ENCODE data around the gene ROPN1L. TPM values are rescaled to one million over a fixed set of nuclear protein-coding genes. Genes with fewer than 3 reads are reported as not detected.

Gene ROPN1L
- total RNA-seq, 4 donors from 2014 or later = 1.7 TPM; not detected in 3

DNA sequence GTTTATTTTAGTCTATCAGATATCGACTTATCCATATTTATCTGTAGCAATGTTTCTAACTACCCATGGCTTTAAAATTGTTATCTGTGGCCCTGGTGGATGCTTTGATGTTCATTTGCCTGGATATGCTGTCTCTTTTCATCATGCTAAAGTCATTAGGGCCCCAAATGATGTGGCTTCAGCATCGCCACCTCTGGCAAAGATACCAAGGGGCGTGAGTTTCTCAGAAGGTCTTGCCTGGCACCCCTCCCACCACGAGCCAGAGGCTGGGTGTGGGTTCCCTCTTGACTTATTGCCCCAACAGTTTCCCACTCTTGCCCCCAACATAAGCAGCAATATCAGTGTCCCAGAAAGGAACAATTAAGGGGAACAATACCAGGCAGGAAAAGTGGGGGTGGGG, 5.4 kb downstream of the ROPN1L start:
- H3K36me3 ChIP-seq = no peaks in the 10 kb centered on the region
- no peak overlapping the region for H3K27ac ChIP-seq
- TF ChIP-seq, protein P1, sequence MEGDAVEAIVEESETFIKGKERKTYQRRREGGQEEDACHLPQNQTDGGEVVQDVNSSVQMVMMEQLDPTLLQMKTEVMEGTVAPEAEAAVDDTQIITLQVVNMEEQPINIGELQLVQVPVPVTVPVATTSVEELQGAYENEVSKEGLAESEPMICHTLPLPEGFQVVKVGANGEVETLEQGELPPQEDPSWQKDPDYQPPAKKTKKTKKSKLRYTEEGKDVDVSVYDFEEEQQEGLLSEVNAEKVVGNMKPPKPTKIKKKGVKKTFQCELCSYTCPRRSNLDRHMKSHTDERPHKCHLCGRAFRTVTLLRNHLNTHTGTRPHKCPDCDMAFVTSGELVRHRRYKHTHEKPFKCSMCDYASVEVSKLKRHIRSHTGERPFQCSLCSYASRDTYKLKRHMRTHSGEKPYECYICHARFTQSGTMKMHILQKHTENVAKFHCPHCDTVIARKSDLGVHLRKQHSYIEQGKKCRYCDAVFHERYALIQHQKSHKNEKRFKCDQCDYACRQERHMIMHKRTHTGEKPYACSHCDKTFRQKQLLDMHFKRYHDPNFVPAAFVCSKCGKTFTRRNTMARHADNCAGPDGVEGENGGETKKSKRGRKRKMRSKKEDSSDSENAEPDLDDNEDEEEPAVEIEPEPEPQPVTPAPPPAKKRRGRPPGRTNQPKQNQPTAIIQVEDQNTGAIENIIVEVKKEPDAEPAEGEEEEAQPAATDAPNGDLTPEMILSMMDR (IDR thresholded peaks at IDR 0.05) = no peak
- TF ChIP-seq POLR2A (IDR thresholded peaks at IDR 0.05) = no peak
- peaks cover 0 to 12% (median 6%) of the 10 kb centered on the region in 4 donors for H3K4me1 ChIP-seq
- no peak for DNase-seq
- H3K4me3 ChIP-seq = no peak overlapping the region
- no peaks in the 10 kb centered on the region for H3K9me3 ChIP-seq
- H3K27me3 ChIP-seq = no peaks in the 10 kb centered on the region

DNA sequence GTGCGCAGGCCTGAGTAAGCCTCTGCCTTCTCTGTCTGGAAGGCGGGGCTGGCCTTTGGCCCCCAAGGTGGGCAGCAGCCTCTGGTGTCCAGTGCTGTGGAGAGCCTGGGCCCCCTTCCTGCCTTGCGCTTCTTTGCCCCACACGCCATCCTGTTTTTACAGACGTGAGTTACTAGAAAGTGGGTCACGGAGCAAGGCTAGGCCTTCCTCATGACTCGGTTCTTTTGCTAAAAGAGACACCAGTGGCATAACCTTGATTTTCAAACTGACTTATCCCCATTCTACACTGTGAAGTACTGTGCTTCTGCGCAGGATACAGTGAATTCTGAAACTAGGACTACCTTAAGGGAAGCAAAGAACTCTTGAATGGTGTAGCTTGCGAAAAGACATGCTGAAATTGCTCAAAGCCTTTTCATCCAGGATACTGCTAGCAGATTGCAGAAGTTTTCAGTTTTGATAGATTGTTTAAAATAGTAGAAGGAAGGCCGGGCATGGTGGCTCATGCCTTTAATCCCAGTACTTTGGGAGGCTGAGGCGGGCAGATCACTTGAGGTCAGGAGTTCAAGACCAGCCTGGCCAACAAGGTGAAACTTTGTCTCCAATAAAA, 7.2 kb downstream of the ROPN1L start:
- H3K27me3 ChIP-seq = no peaks in the 10 kb centered on the region
- no peaks in the 10 kb centered on the region for H3K36me3 ChIP-seq
- no peak for TF ChIP-seq POLR2A (IDR thresholded peaks at IDR 0.05)
- TF ChIP-seq, protein P1 (IDR thresholded peaks at IDR 0.05) = no peak
- DNase-seq = no peak
- no peak overlapping the region for H3K27ac ChIP-seq
- no peaks in the 10 kb centered on the region for H3K9me3 ChIP-seq
- H3K4me1 ChIP-seq = peaks cover 0 to 7% (median 6%) of the 10 kb centered on the region in 4 donors
- H3K4me3 ChIP-seq = no peak overlapping the region

DNA sequence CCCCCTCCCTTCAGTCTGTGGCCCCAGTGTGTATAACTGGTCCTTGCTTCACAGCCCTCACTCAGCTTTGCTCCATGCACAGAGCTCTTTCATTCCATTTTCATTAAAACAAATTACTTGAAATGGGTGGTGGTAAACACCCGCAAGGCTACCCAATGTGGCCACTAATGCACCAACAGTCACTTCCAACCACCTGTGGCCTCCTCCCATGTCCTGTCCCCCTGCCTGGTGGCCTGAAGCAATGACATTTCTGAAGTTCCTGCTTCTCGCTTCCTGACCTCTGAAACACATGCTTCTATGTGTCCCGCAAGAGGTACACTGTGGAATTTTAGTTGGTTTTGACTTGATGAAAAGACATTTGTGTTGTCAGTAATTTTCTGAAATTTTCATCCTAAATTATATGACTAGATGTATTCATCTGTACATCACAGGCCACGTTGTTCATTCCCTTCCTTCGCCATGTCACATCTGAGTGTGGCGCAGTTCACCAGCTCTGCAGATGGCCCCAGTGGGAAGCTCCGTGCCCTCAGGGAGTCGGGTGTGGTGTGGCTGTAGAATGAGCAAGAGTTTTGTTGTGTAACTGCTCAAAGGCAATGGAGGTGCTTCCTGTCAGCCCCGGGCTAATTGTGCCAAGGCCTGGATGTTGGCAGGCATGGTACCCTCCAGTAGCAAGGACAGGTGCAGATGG, 9.6 kb downstream of the ROPN1L start:
- H3K4me3 ChIP-seq = no peak overlapping the region
- DNase-seq = no peak
- H3K27me3 ChIP-seq = no peaks in the 10 kb centered on the region
- H3K4me1 ChIP-seq = no peaks in the 10 kb centered on the region
- no peak overlapping the region for H3K27ac ChIP-seq
- no peaks in the 10 kb centered on the region for H3K9me3 ChIP-seq
- no peaks in the 10 kb centered on the region for H3K36me3 ChIP-seq
- TF ChIP-seq, protein P1 (IDR thresholded peaks at IDR 0.05) = no peak
- no peak for TF ChIP-seq POLR2A (IDR thresholded peaks at IDR 0.05)

DNA sequence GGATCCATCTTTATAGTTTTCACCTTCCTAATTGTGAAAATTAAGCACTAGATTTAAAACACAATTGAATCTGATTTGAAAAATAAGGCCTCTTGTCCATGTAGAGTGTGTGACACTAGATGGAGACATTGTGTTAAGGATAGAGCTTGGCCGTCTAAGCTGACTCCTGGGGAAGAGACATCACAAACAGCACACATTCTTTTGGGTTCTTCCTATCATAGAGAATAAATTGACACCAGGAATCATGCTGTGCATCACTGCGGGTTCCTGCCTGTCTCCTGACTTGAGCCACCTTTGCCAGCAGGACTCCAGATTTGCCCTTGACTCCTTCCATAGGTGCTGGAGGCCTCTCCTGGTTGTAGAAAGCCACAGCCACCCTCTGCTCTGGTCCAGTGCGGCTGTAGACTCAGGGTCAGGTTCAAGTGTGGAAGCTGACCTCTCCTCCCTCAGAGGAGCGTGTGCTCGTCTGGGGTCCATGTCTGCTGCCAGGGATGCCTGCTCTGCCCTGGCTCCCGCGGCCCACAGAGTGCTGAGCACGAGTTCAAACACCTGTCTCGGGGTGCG, 11.2 kb downstream of the ROPN1L start:
- TF ChIP-seq, protein P1 (IDR thresholded peaks at IDR 0.05) = peak; percentile 13 to 92 (median 74)
- no peak for TF ChIP-seq POLR2A (IDR thresholded peaks at IDR 0.05)
- H3K27me3 ChIP-seq = no peaks in the 10 kb centered on the region
- H3K9me3 ChIP-seq = no peaks in the 10 kb centered on the region
- H3K4me3 ChIP-seq = no peak overlapping the region
- no peaks in the 10 kb centered on the region for H3K36me3 ChIP-seq
- no peak overlapping the region for H3K27ac ChIP-seq
- peak in 1 of 3 donors; percentile 45 for DNase-seq
- H3K4me1 ChIP-seq = no peaks in the 10 kb centered on the region

DNA sequence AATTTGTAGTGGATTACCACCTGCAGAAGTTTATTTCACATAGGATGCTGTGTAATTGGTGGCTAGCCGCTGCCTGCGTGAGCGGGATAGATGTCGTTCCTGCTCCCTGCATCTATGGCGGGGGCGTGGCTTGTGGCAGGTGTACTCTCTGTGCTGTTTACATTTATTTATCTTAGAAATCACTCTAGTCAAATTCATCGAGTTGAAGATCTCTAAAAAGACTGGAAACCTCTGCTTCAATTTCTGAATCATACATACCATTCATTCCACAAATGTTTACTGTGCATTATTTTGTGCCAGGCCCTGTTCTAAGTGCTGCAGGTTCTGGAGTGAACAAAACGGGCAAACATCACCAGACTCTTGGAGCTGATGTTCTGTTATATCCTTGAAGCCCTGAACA, 11.9 kb downstream of the ROPN1L start:
- no peak for DNase-seq
- TF ChIP-seq, protein P1 (IDR thresholded peaks at IDR 0.05) = no peak
- TF ChIP-seq POLR2A (IDR thresholded peaks at IDR 0.05) = no peak
- Histone ChIP-seq H3K36me3 (no peaks in the 10 kb centered on the region), H3K4me3 (no peak overlapping the region), H3K27ac (no peak overlapping the region), H3K27me3 (no peaks in the 10 kb centered on the region), H3K4me1 (no peaks in the 10 kb centered on the region), H3K9me3 (no peaks in the 10 kb centered on the region)
